ENCODE measurements around the gene ADGRL1. TPM values are rescaled to one million over a fixed set of nuclear protein-coding genes. Genes with fewer than 3 reads are reported as not detected.
A peak's percentile ranks its signal among the peaks of the same experiment; 100 is the strongest.

The ADGRL1 gene
- total and polyA plus RNA-seq, 9 of the 15 experiments (the other 6 are each of a cell fraction or from before 2014, with no cell fraction given): 0.14 to 37.0 (median 8.6) TPM

DNA sequence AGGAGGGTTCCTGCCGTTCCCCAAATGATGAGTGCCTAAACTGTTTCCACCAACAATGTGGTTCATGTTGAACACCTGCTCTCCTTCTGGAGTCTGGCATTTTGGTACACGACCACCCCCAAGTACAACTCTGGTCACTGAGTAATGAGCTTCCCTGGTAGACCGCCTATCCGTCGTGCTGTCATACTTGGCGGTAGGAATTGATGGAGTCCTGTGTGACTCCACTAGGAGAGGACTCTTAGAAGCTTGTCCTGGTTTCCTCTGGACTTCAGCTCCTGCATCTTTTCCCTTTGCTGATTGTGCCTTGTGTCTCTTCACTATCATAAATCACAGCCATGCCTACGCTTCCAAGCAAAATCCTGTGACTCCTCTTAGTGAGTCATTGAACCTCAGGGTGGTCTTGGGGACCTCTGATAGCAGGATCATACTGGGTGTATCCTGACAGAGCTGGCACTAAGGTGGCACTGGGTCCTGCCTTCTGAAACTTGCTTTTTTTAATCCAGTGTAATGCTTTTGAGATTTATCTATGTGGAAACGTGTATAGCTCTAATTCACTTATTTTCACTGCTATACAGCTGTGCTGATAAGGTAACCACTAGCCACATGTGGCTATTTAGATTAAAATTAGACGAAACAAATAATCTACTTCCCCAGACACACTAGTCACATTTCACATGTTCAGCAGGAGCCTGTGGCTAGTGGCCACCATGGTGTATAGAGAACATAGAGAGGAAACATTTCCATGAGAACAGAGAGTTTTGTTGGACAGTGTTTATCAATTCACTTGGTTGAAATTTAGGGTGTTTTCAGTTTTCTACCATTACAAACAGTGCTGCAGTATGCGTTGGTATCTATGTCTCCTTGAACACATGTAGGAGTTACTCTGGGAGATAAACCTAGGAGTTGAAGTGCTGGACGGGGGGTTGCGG is 63.4 kb downstream of the ADGRL1 start:
- H3K9me3 ChIP-seq (replicated peaks; ENCODE audit: control insufficient read depth, insufficient read depth, low read depth, low read length): no peaks in the 10 kb centered on the region
- DNase-seq (ENCODE audit: extremely low read depth in 1 of 4, low spot score in 3 of 4) (peak in 2 of 4 experiments; percentile 47 to 68), FAIRE-seq (peak; percentile 63), ATAC-seq (peak; percentile 73)
- H4K20me1 ChIP-seq (replicated peaks; ENCODE audit: control insufficient read depth, insufficient read depth, low read length): peaks cover 24% of the 10 kb centered on the region
- WGBS (ENCODE audit: insufficient coverage, low coverage, missing lambda C conversion rate): 29% methylated on average over 12 of the region's 12 CpGs
- no peak overlapping the region for H3K27ac ChIP-seq (ENCODE audit: extremely low read depth, low read depth, low read length)
- H3K27me3 ChIP-seq (ENCODE audit: control insufficient read depth in 2 of 2, insufficient read depth in 2 of 2, low read length in 2 of 2): no peaks in the 10 kb centered on the region
- H3K4me2 ChIP-seq (ENCODE audit: insufficient read depth, low read length): 0 out of 2 replicates have a peak overlapping the region, but pooled peaks have one; percentile 1
- BruUV-seq (replicated peaks): no TSS peak
- no peaks in the 10 kb centered on the region for H3K9me1 ChIP-seq (ENCODE audit: control insufficient read depth, insufficient read depth, low read length)
- H2AFZ ChIP-seq (ENCODE audit: low read depth, low read length): no peak overlapping the region
- no peaks in the 10 kb centered on the region for H3K36me3 ChIP-seq (ENCODE audit: control insufficient read depth, insufficient read depth, low read length)
- H3K9ac ChIP-seq (ENCODE audit: insufficient read depth in 1 of 2, low read depth in 2 of 2, low read length in 2 of 2): no peak overlapping the region
- CTCF ChIA-PET (ENCODE audit: low intra/inter-chr PET ratio): no interaction called here
- intact Hi-C loops (cut with micrococcal nuclease): loop anchor here (10.0 kb wide), 1 partner anchor 262 kb away; no protein-coding TSS in a partner anchor
- H3K4me3 ChIP-seq: no peak overlapping the region
- H3K4me1 ChIP-seq (replicated peaks in 1 of 2; ENCODE audit: control insufficient read depth in 2 of 2, insufficient read depth in 2 of 2, low read length in 2 of 2): peaks cover 20 to 27% of the 10 kb centered on the region in 2 experiments
- POLR2A ChIA-PET: interaction anchor here (0.6 to 0.7 kb wide), 2 partner anchors 85 to 1109 kb away, joined by 3 read pairs; no protein-coding TSS in a partner anchor
- in situ Hi-C loops (cut with MboI): no loop called here
- peaks cover 6% of the 10 kb centered on the region; the same call in 2 of the 3 replicates for H3K79me2 ChIP-seq (ENCODE audit: control insufficient read depth, insufficient read depth, low read length)
- TF ChIP-seq ZFP1 (CRISPR knock-in tag; IDR thresholded peaks at IDR 0.05): no peak
- TF ChIP-seq, protein P1, sequence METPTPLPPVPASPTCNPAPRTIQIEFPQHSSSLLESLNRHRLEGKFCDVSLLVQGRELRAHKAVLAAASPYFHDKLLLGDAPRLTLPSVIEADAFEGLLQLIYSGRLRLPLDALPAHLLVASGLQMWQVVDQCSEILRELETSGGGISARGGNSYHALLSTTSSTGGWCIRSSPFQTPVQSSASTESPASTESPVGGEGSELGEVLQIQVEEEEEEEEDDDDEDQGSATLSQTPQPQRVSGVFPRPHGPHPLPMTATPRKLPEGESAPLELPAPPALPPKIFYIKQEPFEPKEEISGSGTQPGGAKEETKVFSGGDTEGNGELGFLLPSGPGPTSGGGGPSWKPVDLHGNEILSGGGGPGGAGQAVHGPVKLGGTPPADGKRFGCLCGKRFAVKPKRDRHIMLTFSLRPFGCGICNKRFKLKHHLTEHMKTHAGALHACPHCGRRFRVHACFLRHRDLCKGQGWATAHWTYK (CRISPR knock-in tag; IDR thresholded peaks at IDR 0.05): peak; percentile 54; the same call in 1 of the 2 replicates
- no peak for TF ChIP-seq ZNF224 (CRISPR knock-in tag; IDR thresholded peaks at IDR 0.05)
- TF ChIP-seq, protein P2, sequence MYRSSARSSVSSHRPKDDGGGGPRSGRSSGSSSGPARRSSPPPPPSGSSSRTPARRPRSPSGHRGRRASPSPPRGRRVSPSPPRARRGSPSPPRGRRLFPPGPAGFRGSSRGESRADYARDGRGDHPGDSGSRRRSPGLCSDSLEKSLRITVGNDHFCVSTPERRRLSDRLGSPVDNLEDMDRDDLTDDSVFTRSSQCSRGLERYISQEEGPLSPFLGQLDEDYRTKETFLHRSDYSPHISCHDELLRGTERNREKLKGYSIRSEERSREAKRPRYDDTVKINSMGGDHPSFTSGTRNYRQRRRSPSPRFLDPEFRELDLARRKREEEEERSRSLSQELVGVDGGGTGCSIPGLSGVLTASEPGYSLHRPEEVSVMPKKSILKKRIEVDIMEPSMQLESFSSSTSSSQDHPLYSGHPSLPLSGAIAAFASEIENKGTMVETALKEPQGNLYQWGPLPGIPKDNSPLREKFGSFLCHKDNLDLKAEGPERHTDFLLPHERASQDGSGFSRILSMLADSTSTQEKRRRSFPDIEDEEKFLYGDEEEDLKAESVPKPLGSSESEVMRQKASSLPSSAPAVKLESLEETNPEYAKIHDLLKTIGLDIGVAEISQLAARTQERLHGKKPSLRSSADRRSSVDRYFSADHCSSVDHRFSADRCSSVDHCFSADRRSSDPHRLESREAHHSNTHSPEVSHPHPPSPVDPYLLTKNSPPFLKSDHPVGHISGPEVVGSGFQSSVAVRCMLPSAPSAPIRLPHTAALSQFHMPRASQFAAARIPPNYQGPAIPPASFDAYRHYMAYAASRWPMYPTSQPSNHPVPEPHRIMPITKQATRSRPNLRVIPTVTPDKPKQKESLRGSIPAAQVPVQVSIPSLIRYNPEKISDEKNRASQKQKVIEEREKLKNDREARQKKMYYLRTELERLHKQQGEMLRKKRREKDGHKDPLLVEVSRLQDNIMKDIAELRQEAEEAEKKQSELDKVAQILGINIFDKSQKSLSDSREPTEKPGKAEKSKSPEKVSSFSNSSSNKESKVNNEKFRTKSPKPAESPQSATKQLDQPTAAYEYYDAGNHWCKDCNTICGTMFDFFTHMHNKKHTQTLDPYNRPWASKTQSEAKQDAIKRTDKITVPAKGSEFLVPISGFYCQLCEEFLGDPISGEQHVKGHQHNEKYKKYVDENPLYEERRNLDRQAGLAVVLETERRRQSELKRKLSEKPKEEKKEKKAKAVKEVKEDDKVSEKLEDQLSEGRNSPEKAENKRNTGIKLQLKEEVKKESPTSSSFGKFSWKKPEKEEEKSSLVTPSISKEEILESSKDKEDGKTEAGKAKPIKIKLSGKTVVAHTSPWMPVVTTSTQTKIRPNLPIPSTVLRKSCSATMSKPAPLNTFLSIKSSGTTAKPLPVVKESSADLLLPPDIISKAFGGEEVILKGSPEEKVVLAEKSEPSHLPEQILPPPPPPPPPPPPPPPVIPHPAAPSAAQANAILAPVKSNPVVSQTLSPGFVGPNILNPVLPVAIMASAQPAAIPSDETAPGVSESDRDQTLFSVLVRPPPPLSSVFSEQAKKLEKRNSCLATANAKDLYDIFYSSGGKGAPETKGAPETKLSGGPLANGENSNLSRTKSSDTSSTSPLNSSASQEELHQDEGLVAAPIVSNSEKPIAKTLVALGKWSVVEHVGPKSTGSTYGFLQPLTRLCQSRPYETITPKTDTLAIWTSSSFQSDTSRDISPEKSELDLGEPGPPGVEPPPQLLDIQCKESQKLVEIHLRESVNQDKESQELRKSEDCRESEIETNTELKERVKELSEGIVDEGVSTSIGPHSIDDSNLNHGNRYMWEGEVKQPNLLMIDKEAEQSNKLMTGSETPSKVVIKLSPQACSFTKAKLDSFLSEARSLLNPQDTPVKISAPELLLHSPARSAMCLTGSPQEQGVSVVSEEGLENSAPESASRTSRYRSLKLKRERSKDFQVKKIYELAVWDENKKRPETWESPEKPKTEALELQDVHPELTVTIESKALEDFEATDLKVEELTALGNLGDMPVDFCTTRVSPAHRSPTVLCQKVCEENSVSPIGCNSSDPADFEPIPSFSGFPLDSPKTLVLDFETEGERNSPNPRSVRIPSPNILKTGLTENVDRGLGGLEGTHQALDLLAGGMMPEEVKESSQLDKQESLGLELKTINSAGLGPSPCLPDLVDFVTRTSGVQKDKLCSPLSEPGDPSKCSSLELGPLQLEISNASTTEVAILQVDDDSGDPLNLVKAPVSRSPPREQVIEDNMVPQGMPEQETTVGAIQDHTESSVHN (IDR thresholded peaks at IDR 0.05; ENCODE audit: borderline replicate concordance in 1 of 2, low read depth in 1 of 2): 0 out of 4 replicates have a peak, but pooled peaks of 1 of the 2 experiments have one; percentile 43
- TF ChIP-seq, protein P3, sequence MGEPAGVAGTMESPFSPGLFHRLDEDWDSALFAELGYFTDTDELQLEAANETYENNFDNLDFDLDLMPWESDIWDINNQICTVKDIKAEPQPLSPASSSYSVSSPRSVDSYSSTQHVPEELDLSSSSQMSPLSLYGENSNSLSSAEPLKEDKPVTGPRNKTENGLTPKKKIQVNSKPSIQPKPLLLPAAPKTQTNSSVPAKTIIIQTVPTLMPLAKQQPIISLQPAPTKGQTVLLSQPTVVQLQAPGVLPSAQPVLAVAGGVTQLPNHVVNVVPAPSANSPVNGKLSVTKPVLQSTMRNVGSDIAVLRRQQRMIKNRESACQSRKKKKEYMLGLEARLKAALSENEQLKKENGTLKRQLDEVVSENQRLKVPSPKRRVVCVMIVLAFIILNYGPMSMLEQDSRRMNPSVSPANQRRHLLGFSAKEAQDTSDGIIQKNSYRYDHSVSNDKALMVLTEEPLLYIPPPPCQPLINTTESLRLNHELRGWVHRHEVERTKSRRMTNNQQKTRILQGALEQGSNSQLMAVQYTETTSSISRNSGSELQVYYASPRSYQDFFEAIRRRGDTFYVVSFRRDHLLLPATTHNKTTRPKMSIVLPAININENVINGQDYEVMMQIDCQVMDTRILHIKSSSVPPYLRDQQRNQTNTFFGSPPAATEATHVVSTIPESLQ (CRISPR knock-in tag; IDR thresholded peaks at IDR 0.05): no peak
- peak; percentile 91 for TF ChIP-seq ZNF584 (CRISPR knock-in tag; IDR thresholded peaks at IDR 0.05; ENCODE audit: low read depth)
- no peak for TF ChIP-seq HDAC8 (tag; IDR thresholded peaks at IDR 0.05)
- no peak for TF ChIP-seq SMAD3 (CRISPR knock-in tag; conservative IDR thresholded peaks at IDR 0.05)
